GM12878 (cell line): ENCODE data around the gene CAPZB. TPM values are rescaled to one million over a fixed set of nuclear protein-coding genes. Genes with fewer than 3 reads are reported as not detected.

ENCODE experiments used
- ATAC-seq: fragments of 200-7000 bp; cut with Tn5 transposase; 3 replicates; pipeline ENCODE4 v1.9.1; 2020; ENCODE audit warnings: mild to moderate bottlenecking, moderate library complexity
- BruUV-seq: library from RNA; stranded (reverse); fragments of 400-500 nt; replicated peaks from 2 replicates; lab custom pipeline; 2021; lab: Mats Ljungman, UMichigan
- CTCF ChIA-PET: fragments of 300-600 bp; sonication (Branson Sonifier 250); formaldehyde crosslinking; extraction: SDS; loops from one replicate; lab custom pipeline; 2021; ENCODE audit warnings: inconsistent platforms; lab: Yijun Ruan, JAX
- POLR2A ChIA-PET: fragments of 350-600 bp; formaldehyde crosslinking; extraction: SDS; loops from one replicate; lab custom pipeline; 2021; ENCODE audit warnings: inconsistent platforms; lab: Charles Lee
- RAD21 ChIA-PET: fragments of 300-600 bp; sonication (Branson Sonifier 250); formaldehyde crosslinking; loops from one replicate; lab custom pipeline; 2023; ENCODE audit warnings: antibody characterized with exemption; ENCODE audit not compliant: unreplicated experiment; lab: Charles Lee
- SMC1A ChIA-PET: fragments of 300-600 bp; sonication (Branson Sonifier 250); formaldehyde crosslinking; loops from one replicate; lab custom pipeline; 2023; ENCODE audit not compliant: unreplicated experiment, uncharacterized antibody; lab: Charles Lee
- DNase-seq: peaks from one replicate; pipeline ENCODE4 v3.0.0-alpha.2; 2011; ENCODE audit warnings: low read depth, low spot score
- FAIRE-seq: peaks from 3 replicates; lab custom pipeline; 2011; peaks lifted over from hg19 to GRCh38; lab: Jason Lieb, UNC
- H2AFZ ChIP-seq: 2 replicates; pipeline ENCODE4 v1.6.0; 2011; ENCODE audit warnings: low read depth, low read length, control low read depth; ENCODE audit not compliant: control insufficient read depth
- H3K27ac ChIP-seq: 2 replicates; pipeline ENCODE4 v1.5.1; 2011; ENCODE audit warnings: control low read depth; ENCODE audit not compliant: control insufficient read depth, insufficient read depth
- H3K27me3 ChIP-seq, 2 experiments: replicated peaks in 1 of 2; 2 replicates each; pipeline versions ENCODE4 v1.6.0 to v1.6.1; 2011; ENCODE audit warnings: low read length in 1 of 2; ENCODE audit not compliant: control insufficient read depth in 2 of 2, insufficient read depth in 2 of 2
- H3K36me3 ChIP-seq, 2 experiments: 2 replicates each; pipeline ENCODE4 v1.5.1; 2011; ENCODE audit warnings: low read length in 1 of 2; ENCODE audit not compliant: control insufficient read depth in 2 of 2, insufficient read depth in 2 of 2
- H3K4me1 ChIP-seq: 2 replicates; pipeline ENCODE4 v1.6.1; 2011; ENCODE audit warnings: mild to moderate bottlenecking, low read length, moderate library complexity, mixed read lengths; ENCODE audit not compliant: control insufficient read depth, insufficient read depth
- H3K4me2 ChIP-seq: 2 replicates; pipeline ENCODE4 v1.6.0; 2011; ENCODE audit warnings: control low read depth; ENCODE audit not compliant: control insufficient read depth, insufficient read depth
- H3K4me3 ChIP-seq: fragments of 200-600 bp; sonication (generic); 2 replicates; pipeline ENCODE4 v1.5.1; 2016
- H3K79me2 ChIP-seq: 2 replicates; pipeline ENCODE4 v1.6.0; 2011; ENCODE audit warnings: low read length; ENCODE audit not compliant: control insufficient read depth, insufficient read depth
- H3K9ac ChIP-seq: 2 replicates; pipeline ENCODE4 v1.8.0; 2011; ENCODE audit warnings: low read length, control low read depth, mixed read lengths; ENCODE audit not compliant: control insufficient read depth, insufficient read depth
- H3K9me3 ChIP-seq: replicated peaks from 3 replicates; pipeline ENCODE4 v1.5.1; 2011; ENCODE audit warnings: mild to moderate bottlenecking, low read length; ENCODE audit not compliant: control insufficient read depth, insufficient read depth
- H4K20me1 ChIP-seq: 2 replicates; pipeline ENCODE4 v1.6.0; 2011; ENCODE audit not compliant: control insufficient read depth, insufficient read depth
- ATF7 ChIP-seq: fragments of 450-650 bp; IDR thresholded peaks from 2 replicates; pipeline ENCODE4 v1.6.1; 2016; ENCODE audit warnings: low read depth, mild to moderate bottlenecking
- HCFC1 ChIP-seq: fragments of 150-350 bp; IDR thresholded peaks from 2 replicates; pipeline ENCODE4 v1.6.1; 2014; ENCODE audit warnings: low read length
- LARP7 ChIP-seq: fragments of 450-650 bp; IDR thresholded peaks from 2 replicates; pipeline ENCODE4 v1.6.1; 2017; ENCODE audit warnings: mild to moderate bottlenecking
- MAX ChIP-seq: IDR thresholded peaks from 2 replicates; pipeline ENCODE4 v1.6.1; 2012; ENCODE audit warnings: low read depth, low read length, improper control_type of control experiment
- PML ChIP-seq: IDR thresholded peaks from 2 replicates; pipeline ENCODE4 v1.6.1; 2012; ENCODE audit warnings: low read length, inconsistent platforms
- POLR2AphosphoS5 ChIP-seq: IDR thresholded peaks from 2 replicates; pipeline ENCODE4 v1.6.1; 2011; ENCODE audit warnings: mild to moderate bottlenecking, low read length, inconsistent platforms
- ZZZ3 ChIP-seq: IDR thresholded peaks from 2 replicates; pipeline ENCODE4 v1.6.1; 2011; ENCODE audit warnings: low read depth; ENCODE audit not compliant: control insufficient read depth, insufficient read length
- WGBS: methylation state at CpG from one replicate; pipeline ENCODE4 v1.1.6; 2016; ENCODE audit warnings: low lambda C conversion rate; ENCODE audit not compliant: insufficient replicate concordance, insufficient coverage; ENCODE audit errors: missing lambda C conversion rate; 5-methylcytosine and 5-hydroxymethylcytosine counted together
- in situ Hi-C: fragments of 300-500 bp; cut with MboI; formaldehyde crosslinking; loops from 9 replicates; pipeline ENCODE4 v1.14.3; 2018; ENCODE audit warnings: mixed read lengths
- intact Hi-C: fragments of 100-400 bp; cut with micrococcal nuclease; formaldehyde crosslinking; loops from one replicate; pipeline ENCODE4 v1.14.2; 2022; ENCODE audit not compliant: unreplicated experiment
- polyA plus RNA-seq, 11 experiments: library from polyadenylated mRNA; depleted of rRNA in 4 of 11; unstranded in 6 of 11; stranded (reverse) in 5 of 11; fragments of >200 nt; fragmentation: Nextera tagmentation in 4 of 11; fragmentation: Illumina TruSeq in 1 of 11; extraction: Ambion mirVana in 4 of 11; extraction: Trizol in 1 of 11; gene quantifications; 1 replicate in 1 of 11; 2 replicates in 10 of 11; pipeline versions ENCODE4 v1.2.1 to v1.2.3, GENCODE V29; 2011 to 2016; ENCODE audit warnings: inconsistent platforms in 2 of 11, missing spikeins in 2 of 11, low read depth in 1 of 11
- total RNA-seq, 4 experiments: library from RNA; depleted of rRNA in 3 of 4; stranded (reverse); fragments of >200 nt in 3 of 4; fragmentation: Illumina TruSeq in 1 of 4; extraction: Trizol in 1 of 4; gene quantifications; 2 replicates each; pipeline versions ENCODE4 v1.2.1 to v1.2.3, GENCODE V29; 2013 to 2021
- TF ChIP-seq, protein P1 (sequence below): fragments of 450-650 bp; IDR thresholded peaks from 2 replicates; pipeline ENCODE4 v1.6.1; 2017; ENCODE audit warnings: borderline replicate concordance

The CAPZB gene
- total and polyA plus RNA-seq, 10 of the 15 experiments (the other 5 are each of a cell fraction or from before 2014, with no cell fraction given), result 104 to 454 (median 213) TPM

DNA sequence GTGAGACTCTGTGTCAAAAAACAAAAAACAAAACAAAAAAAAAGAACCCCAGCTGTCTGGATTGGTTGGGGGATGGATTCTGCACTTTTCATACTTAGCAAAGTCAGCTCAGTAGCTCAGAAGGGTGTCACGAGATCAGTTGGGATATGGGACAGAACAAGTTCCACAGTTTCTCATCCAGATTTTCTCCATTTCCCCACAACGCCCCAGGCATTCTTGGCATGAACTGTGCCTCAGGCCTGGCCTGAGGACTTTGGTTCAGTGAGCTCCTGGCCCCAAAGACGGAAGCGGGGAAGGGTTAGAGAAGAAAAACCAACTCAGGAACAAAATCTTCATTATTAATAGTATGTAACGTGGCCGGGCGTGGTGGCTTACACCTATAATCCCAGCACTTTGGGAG, 175.3 kb downstream of the CAPZB start (continued):
- TF ChIP-seq ATF7, result no peak
- TF ChIP-seq MAX, result no peak
- no peak for TF ChIP-seq HCFC1
- TF ChIP-seq, all 136 proteins: peak for 0

DNA sequence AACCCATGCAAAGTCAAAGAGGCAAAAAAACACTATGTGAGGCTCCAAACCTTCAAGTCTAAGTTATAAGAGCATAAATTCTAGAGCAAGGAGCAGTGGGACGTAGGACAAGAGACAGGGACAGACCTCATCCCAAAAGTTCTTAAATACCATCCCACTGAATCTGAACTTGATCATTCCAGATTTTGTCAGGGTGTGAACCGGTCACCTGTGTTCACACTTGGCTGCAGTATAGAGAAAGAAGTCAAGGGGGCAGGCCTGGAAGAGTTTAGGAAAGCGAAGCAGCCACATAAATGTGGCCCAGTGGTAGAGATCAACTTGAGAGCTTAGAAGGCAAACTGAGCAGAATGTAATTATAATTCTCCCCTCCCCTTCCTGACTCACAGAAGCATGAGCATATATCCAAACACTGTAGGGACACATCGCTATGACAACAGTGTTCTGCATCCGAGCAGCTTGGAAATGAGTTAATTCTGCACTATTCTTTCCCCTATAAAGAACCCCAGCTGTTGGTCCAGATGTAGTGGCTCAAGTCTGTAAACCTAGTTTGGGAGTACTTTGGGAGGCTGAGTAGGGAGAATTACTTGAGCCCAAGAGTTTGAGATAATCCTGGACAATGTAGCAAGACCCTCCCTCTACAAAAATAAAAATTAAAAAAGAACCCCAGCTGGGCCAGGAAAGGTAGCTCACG, 176.1 kb downstream of the CAPZB start:
- in situ Hi-C loops, result no loop called here
- ChIA-PET SMC1A (interaction anchor here (2.3 kb wide), 1 partner anchor 288 kb away, joined by 7 read pairs; a partner anchor contains a TSS), CTCF (interaction anchor here (1.2 kb wide), 1 partner anchor 345 kb away, joined by 5 read pairs; no protein-coding TSS in a partner anchor), POLR2A (interaction anchor here (0.5 to 0.6 kb wide), 2 partner anchors 289 to 372 kb away, joined by 3 to 4 read pairs; no protein-coding TSS in a partner anchor), RAD21 (no interaction called here)
- Histone ChIP-seq H3K9me3 (no peaks in the 10 kb centered on the region), H3K27me3 (no peaks in the 10 kb centered on the region), H3K4me3 (no peak overlapping the region), H3K79me2 (peaks cover 19% of the 10 kb centered on the region), H2AFZ (no peak overlapping the region), H3K9ac (no peak overlapping the region), H3K4me1 (peaks cover 16% of the 10 kb centered on the region), H3K27ac (no peak overlapping the region), H3K36me3 (peaks cover 0 to 6% of the 10 kb centered on the region in 2 experiments; a peak in 2 of 4 replicates), H4K20me1 (no peaks in the 10 kb centered on the region; the same call in 1 of the 2 replicates), H3K4me2 (no peak overlapping the region)
- intact Hi-C loops, result no loop called here
- FAIRE-seq, result no peak
- WGBS, result 83% methylated on average over 6 of the region's 6 CpGs
- no peak for DNase-seq
- ATAC-seq, result no peak
- no TSS peak for BruUV-seq
- TF ChIP-seq LARP7 (no peak), PML (no peak), POLR2AphosphoS5 (no peak), ZZZ3 (no peak)
- TF ChIP-seq, protein P1, sequence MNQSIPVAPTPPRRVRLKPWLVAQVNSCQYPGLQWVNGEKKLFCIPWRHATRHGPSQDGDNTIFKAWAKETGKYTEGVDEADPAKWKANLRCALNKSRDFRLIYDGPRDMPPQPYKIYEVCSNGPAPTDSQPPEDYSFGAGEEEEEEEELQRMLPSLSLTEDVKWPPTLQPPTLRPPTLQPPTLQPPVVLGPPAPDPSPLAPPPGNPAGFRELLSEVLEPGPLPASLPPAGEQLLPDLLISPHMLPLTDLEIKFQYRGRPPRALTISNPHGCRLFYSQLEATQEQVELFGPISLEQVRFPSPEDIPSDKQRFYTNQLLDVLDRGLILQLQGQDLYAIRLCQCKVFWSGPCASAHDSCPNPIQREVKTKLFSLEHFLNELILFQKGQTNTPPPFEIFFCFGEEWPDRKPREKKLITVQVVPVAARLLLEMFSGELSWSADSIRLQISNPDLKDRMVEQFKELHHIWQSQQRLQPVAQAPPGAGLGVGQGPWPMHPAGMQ, result no peak
